ENCODE measurements around the gene HDAC11.

Gene HDAC11

GRCh38 chr3:13545952-13546454 is 65.9 kb downstream of the HDAC11 start:
- DNase-seq = no peak

GRCh38 chr3:13546667-13547171 is 66.6 kb downstream of the HDAC11 start:
- no peak for DNase-seq

GRCh38 chr3:13547591-13548371 is 67.7 kb downstream of the HDAC11 start:
- no peak for DNase-seq

- DNase-seq = no peak
These were observed 68.9 kb downstream of the HDAC11 start, which contains the start of gene FBLN2 for GRCh38 chr3:13548696-13549622. Gene FBLN2 (plus strand): TSS chr3:13549125. CDS start chr3:13570356, 21,231 bp downstream.

- DNase-seq = no peak
These were observed 69.7 kb downstream of the HDAC11 start for GRCh38 chr3:13549623-13550422.

- no peak for DNase-seq
These were observed 70.3 kb downstream of the HDAC11 start for GRCh38 chr3:13550423-13550690.

- no peak for DNase-seq
These were observed 70.8 kb downstream of the HDAC11 start for GRCh38 chr3:13550791-13551360.

GRCh38 chr3:13552857-13553652 is 72.9 kb downstream of the HDAC11 start:
- no peak for DNase-seq

- DNase-seq = no peak
These were observed 73.6 kb downstream of the HDAC11 start for GRCh38 chr3:13553686-13554085.

- DNase-seq = no peak
These were observed 75.6 kb downstream of the HDAC11 start for GRCh38 chr3:13555753-13556152.
